ENCODE results near the gene CRLF2.

DNA sequence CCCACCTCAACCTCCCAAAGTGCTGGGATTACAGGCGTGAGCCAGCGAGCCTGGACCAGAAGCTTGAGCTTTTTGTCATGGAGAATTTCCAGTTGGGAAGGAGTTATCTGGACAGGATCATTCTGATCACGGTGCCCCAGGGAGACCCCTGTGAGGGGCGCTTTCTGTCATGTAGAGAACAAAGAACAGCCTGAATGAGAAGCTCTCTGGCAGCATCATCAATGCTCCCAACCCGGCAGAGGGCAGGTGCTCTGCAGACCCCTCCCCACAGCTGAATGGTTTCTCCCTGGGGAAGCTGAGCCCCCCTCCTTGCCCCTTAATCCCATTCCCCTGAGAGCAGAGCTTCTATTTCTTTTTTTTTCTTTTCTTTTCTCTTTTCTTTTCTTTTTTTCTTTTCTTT is 48.8 kb upstream of the CRLF2 start:
- TF ChIP-seq, protein P1, sequence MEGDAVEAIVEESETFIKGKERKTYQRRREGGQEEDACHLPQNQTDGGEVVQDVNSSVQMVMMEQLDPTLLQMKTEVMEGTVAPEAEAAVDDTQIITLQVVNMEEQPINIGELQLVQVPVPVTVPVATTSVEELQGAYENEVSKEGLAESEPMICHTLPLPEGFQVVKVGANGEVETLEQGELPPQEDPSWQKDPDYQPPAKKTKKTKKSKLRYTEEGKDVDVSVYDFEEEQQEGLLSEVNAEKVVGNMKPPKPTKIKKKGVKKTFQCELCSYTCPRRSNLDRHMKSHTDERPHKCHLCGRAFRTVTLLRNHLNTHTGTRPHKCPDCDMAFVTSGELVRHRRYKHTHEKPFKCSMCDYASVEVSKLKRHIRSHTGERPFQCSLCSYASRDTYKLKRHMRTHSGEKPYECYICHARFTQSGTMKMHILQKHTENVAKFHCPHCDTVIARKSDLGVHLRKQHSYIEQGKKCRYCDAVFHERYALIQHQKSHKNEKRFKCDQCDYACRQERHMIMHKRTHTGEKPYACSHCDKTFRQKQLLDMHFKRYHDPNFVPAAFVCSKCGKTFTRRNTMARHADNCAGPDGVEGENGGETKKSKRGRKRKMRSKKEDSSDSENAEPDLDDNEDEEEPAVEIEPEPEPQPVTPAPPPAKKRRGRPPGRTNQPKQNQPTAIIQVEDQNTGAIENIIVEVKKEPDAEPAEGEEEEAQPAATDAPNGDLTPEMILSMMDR (IDR thresholded peaks at IDR 0.05): no peak
- no peak for TF ChIP-seq POLR2A (IDR thresholded peaks at IDR 0.05)

All from esophagus squamous epithelium (tissue), 4 donors.